Psoas muscle (tissue), 8 donors: ENCODE results near the gene NLGN1. TPM values are rescaled to one million over a fixed set of nuclear protein-coding genes. Genes with fewer than 3 reads are reported as not detected.

Experiments used
- ATAC-seq, 4 donors: fragments of 200-7000 bp; cut with Tn5 transposase; one replicate each; pipeline ENCODE4 v1.9.1; 2020; ENCODE audit warnings: moderate library complexity in 3 of 4, mild to moderate bottlenecking in 2 of 4
- DNase-seq, 2 donors: peaks; one replicate each; pipeline ENCODE4 v3.0.0-alpha.2; 2020
- H3K27ac ChIP-seq: fragments of 200-600 bp; one replicate; pipeline ENCODE4 v1.8.0; 2022
- H3K27me3 ChIP-seq, 3 donors: fragments of 200-600 bp in 1 of 3; one replicate each; pipeline versions ENCODE4 v1.6.1 to v1.8.0; 2013 to 2022; ENCODE audit warnings: low read length in 2 of 3, mild to moderate bottlenecking in 2 of 3, moderate library complexity in 1 of 3; ENCODE audit not compliant: insufficient read depth in 3 of 3
- H3K36me3 ChIP-seq, 2 donors: fragments of 200-600 bp in 1 of 2; one replicate each; pipeline versions ENCODE4 v1.6.1 to v1.8.0; 2013 to 2022; ENCODE audit warnings: low read depth in 1 of 2, mild to moderate bottlenecking in 1 of 2, moderate library complexity in 1 of 2; ENCODE audit not compliant: insufficient read depth in 1 of 2
- H3K4me1 ChIP-seq: fragments of 200-600 bp; one replicate; pipeline ENCODE4 v1.8.0; 2022
- H3K4me3 ChIP-seq: fragments of 200-600 bp; one replicate; pipeline ENCODE4 v1.8.0; 2022; ENCODE audit warnings: mild to moderate bottlenecking
- H3K9me3 ChIP-seq: fragments of 200-600 bp; one replicate; pipeline ENCODE4 v1.8.0; 2022
- CTCF ChIP-seq: fragments of 200-600 bp; IDR thresholded peaks from one replicate; pipeline ENCODE4 v1.8.0; 2022; ENCODE audit warnings: antibody characterized with exemption
- WGBS, 3 donors: extraction: QIAGEN DNeasy Blood & Tissue Kit; methylation state at CpG; one replicate each; pipeline versions ENCODE4 v1.1.6 to v1.1.7; 2013; 5-methylcytosine and 5-hydroxymethylcytosine counted together
- intact Hi-C, 2 donors: fragments of 100-400 bp; cut with DNase I; formaldehyde crosslinking; loops; one replicate each; pipeline versions ENCODE4 v1.11.0 to v1.14.2; 2022
- polyA plus RNA-seq, 3 donors: library from polyadenylated mRNA; stranded (reverse); fragments of 200-250 nt; gene quantifications; one replicate each; pipeline ENCODE4 v1.2.3, GENCODE V29; 2013
- total RNA-seq, 4 donors: library from RNA; stranded (reverse); fragmentation: NEBNext Ultra II Directional in 2 of 4; extraction: Animal tissue kit (Norgen Biotek cat#: 25700) in 2 of 4; gene quantifications; one replicate each; pipeline versions ENCODE4 v1.2.1 to v1.2.4, GENCODE V29; 2021 to 2023
- donor health status: healthy with polysubstance abuse.
- donor health status: DM: no; HTN: no; CAD: no; lungs with moderate emphysema.
- donor health status: Bipolar disorder and iron deficiency.
- donor health status: healthy.
- donor health status: DM: yes; HTN: yes; CAD: no.
- donor health status: DM: no; HTN: no; CAD: no.
- donor health status: DM: no; HTN: no; CAD: no.
- donor health status: DM: yes; HTN: yes; CAD: no.

NLGN1 gene
- total and polyA plus RNA-seq, 7 donors: 0.04 to 1.0 (median 0.54) TPM

- no peak for TF ChIP-seq CTCF
- no peaks in the 10 kb centered on the region for H3K36me3 ChIP-seq
- no peak for DNase-seq
- H3K27ac ChIP-seq: no peak overlapping the region
- no peak for ATAC-seq
- 29 to 53% (median 34%) methylated on average over 2 of the region's 2 CpGs for WGBS, 3 donors
- no peaks in the 10 kb centered on the region for H3K27me3 ChIP-seq
- intact Hi-C loops: no loop called here
- no peaks in the 10 kb centered on the region for H3K4me1 ChIP-seq
- H3K4me3 ChIP-seq: no peak overlapping the region
- no peaks in the 10 kb centered on the region for H3K9me3 ChIP-seq
Measured at GRCh38 chr3:173778251-173778650, 380.7 kb downstream of the NLGN1 start.

GRCh38 chr3:173780067-173780466 lies 382.5 kb downstream of the NLGN1 start:
- Histone ChIP-seq H3K27me3 (no peaks in the 10 kb centered on the region), H3K4me1 (no peaks in the 10 kb centered on the region), H3K36me3 (no peaks in the 10 kb centered on the region), H3K27ac (no peak overlapping the region), H3K4me3 (no peak overlapping the region), H3K9me3 (no peaks in the 10 kb centered on the region)
- 84 to 94% (median 86%) methylated on average over 3 of the region's 3 CpGs for WGBS, 3 donors
- no peak for ATAC-seq
- intact Hi-C loops: no loop called here
- TF ChIP-seq CTCF: no peak
- DNase-seq: no peak

- no peak for DNase-seq
- H3K4me1 ChIP-seq: no peaks in the 10 kb centered on the region
- WGBS, 3 donors: 57 to 75% (median 62%) methylated on average over 3 of the region's 3 CpGs
- intact Hi-C loops: no loop called here
- no peak for TF ChIP-seq CTCF
- H3K27me3 ChIP-seq: no peaks in the 10 kb centered on the region
- H3K4me3 ChIP-seq: no peak overlapping the region
- ATAC-seq: no peak
- H3K9me3 ChIP-seq: no peaks in the 10 kb centered on the region
- no peak overlapping the region for H3K27ac ChIP-seq
- H3K36me3 ChIP-seq: no peaks in the 10 kb centered on the region
Measured at GRCh38 chr3:173785004-173785403, 387.5 kb downstream of the NLGN1 start.

GRCh38 chr3:173789530-173790162 lies 392.1 kb downstream of the NLGN1 start:
- Histone ChIP-seq H3K9me3 (no peaks in the 10 kb centered on the region), H3K4me1 (no peaks in the 10 kb centered on the region), H3K36me3 (no peaks in the 10 kb centered on the region), H3K27ac (no peak overlapping the region), H3K4me3 (no peak overlapping the region), H3K27me3 (no peaks in the 10 kb centered on the region)
- intact Hi-C loops: no loop called here
- TF ChIP-seq CTCF: no peak
- WGBS, 3 donors: 77 to 91% (median 87%) methylated on average over 2 of the region's 2 CpGs
- DNase-seq (no peak), ATAC-seq (no peak)

GRCh38 chr3:173793963-173794362 lies 396.4 kb downstream of the NLGN1 start:
- H3K4me3 ChIP-seq: no peak overlapping the region
- intact Hi-C loops: no loop called here
- H3K36me3 ChIP-seq: no peaks in the 10 kb centered on the region
- ATAC-seq: no peak
- H3K27me3 ChIP-seq: no peaks in the 10 kb centered on the region
- DNase-seq: no peak
- no peak overlapping the region for H3K27ac ChIP-seq
- WGBS, 3 donors: 74 to 85% (median 78%) methylated on average over 2 of the region's 2 CpGs
- H3K9me3 ChIP-seq: no peaks in the 10 kb centered on the region
- H3K4me1 ChIP-seq: no peaks in the 10 kb centered on the region
- no peak for TF ChIP-seq CTCF
